Embryonic facial prominence (tissue), 1 donor: ENCODE data around the gene CACNA1D.
A peak's percentile ranks its signal among the peaks of the same experiment; 100 is the strongest.

ENCODE experiments used
- DNase-seq: peaks from one replicate; pipeline ENCODE4 v3.0.0-alpha.2; 2016; ENCODE audit errors: extremely low spot score

The CACNA1D gene

GRCh38 chr3:53845103-53845880 is 350.9 kb downstream of the CACNA1D start:
- DNase-seq: peak; percentile 30

GRCh38 chr3:53845881-53846133 is 351.4 kb downstream of the CACNA1D start:
- DNase-seq: no peak

- DNase-seq: no peak
Observed at GRCh38 chr3:53846134-53846850, 351.9 kb downstream of the CACNA1D start, which contains the start of the genes CHDH and IL17RB. Gene CHDH (minus strand): TSS chr3:53846419. CDS start chr3:53824008, 22,411 bp downstream. Gene IL17RB (plus strand): TSS chr3:53846568. CDS start chr3:53846589, 21 bp downstream.

GRCh38 chr3:53846851-53847155 is 352.4 kb downstream of the CACNA1D start:
- DNase-seq: no peak

- no peak for DNase-seq
Observed at GRCh38 chr3:53849916-53850315, 355.5 kb downstream of the CACNA1D start.

- no peak for DNase-seq
Observed at GRCh38 chr3:53850895-53851294, 356.5 kb downstream of the CACNA1D start.

- DNase-seq: no peak
Observed at GRCh38 chr3:53856964-53857363, 362.6 kb downstream of the CACNA1D start.

- no peak for DNase-seq
Observed at GRCh38 chr3:53858096-53858741, 363.8 kb downstream of the CACNA1D start.

- no peak for DNase-seq
Observed at GRCh38 chr3:53859178-53859577, 364.8 kb downstream of the CACNA1D start.

- DNase-seq: no peak
Observed at GRCh38 chr3:53860196-53860595, 365.8 kb downstream of the CACNA1D start.

GRCh38 chr3:53862241-53862640 is 367.8 kb downstream of the CACNA1D start:
- DNase-seq: no peak

- DNase-seq: no peak
Observed at GRCh38 chr3:53863145-53863544, 368.7 kb downstream of the CACNA1D start.
